Adrenal gland (tissue), 5 donors: ENCODE measurements around the gene HOXA9.

Experiments
- POLR2A ChIP-seq, 2 donors: fragments of 450-650 bp; IDR thresholded peaks; one replicate each; pipeline ENCODE4 v1.6.1; 2017; ENCODE audit warnings: antibody characterized with exemption in 2 of 2, mild to moderate bottlenecking in 2 of 2, moderate library complexity in 1 of 2
- TF ChIP-seq, protein P1 (sequence below), 6 experiments: fragments of 450-650 bp in 4 of 6; fragments of 200-600 bp in 2 of 6; sonication (generic) in 1 of 6; IDR thresholded peaks; 1 replicate in 5 of 6; 2 replicates in 1 of 6; pipeline versions ENCODE4 v1.5.1 to v1.8.0; 2016 to 2021; ENCODE audit warnings: antibody characterized with exemption in 6 of 6, mild to moderate bottlenecking in 2 of 6, moderate library complexity in 1 of 6
- donor health status: DM: no; HTN: no; CAD: no.

DNA sequence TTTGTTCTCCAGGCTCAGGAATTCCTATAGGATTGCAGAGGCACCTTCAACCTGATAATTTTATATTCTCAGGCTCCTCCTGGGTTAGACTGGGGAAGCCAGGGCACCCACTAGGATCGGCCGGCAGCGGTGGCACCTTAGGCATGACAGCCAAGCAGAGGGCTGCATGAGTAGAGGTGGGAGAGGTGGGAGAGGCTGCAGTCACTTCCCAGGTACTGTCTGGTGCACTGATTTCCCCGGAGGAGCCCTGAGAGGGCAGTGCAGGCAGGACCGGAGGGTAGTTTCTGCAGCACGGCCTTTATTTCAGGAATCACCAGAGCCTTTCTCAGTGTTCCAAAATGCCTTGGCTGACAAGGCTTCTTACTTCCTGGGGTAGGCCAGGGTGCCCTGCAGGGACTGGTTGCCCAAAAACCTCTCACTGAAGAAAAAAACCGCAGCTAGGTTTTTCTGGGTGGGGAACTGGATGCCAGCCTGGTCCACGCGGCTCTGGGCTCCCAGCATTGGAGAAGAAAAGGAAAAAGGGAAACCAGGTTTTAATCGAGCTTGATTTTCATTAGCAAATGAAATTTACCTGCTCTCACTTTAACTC is 38.1 kb upstream of the HOXA9 start:
- TF ChIP-seq, protein P1, sequence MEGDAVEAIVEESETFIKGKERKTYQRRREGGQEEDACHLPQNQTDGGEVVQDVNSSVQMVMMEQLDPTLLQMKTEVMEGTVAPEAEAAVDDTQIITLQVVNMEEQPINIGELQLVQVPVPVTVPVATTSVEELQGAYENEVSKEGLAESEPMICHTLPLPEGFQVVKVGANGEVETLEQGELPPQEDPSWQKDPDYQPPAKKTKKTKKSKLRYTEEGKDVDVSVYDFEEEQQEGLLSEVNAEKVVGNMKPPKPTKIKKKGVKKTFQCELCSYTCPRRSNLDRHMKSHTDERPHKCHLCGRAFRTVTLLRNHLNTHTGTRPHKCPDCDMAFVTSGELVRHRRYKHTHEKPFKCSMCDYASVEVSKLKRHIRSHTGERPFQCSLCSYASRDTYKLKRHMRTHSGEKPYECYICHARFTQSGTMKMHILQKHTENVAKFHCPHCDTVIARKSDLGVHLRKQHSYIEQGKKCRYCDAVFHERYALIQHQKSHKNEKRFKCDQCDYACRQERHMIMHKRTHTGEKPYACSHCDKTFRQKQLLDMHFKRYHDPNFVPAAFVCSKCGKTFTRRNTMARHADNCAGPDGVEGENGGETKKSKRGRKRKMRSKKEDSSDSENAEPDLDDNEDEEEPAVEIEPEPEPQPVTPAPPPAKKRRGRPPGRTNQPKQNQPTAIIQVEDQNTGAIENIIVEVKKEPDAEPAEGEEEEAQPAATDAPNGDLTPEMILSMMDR (IDR thresholded peaks at IDR 0.05) = no peak
- TF ChIP-seq POLR2A (IDR thresholded peaks at IDR 0.05) = no peak
